H9 (cell line): ENCODE measurements around the gene ACOT2. TPM values are rescaled to one million over a fixed set of nuclear protein-coding genes. Genes with fewer than 3 reads are reported as not detected.
"Not testable (repeated sequence)": the region's sequence is repeated elsewhere in the genome, so short reads cannot be mapped to it uniquely, and the experiment has no call there.

ENCODE experiments used
- DNase-seq: peaks from one replicate; pipeline ENCODE4 v3.0.0-alpha.2; 2017
- H2AFZ ChIP-seq: one replicate; pipeline ENCODE4 v1.6.1; 2013; ENCODE audit warnings: mild to moderate bottlenecking, low read length, control low read depth, moderate library complexity
- H2AK5ac ChIP-seq: 2 replicates; pipeline ENCODE4 v1.6.1; 2013; ENCODE audit warnings: low read length, control low read depth, mixed read lengths; ENCODE audit not compliant: insufficient read length
- H2BK120ac ChIP-seq: one replicate; pipeline ENCODE4 v1.6.1; 2013; ENCODE audit warnings: low read depth, mild to moderate bottlenecking, low read length, control low read depth, inconsistent platforms; ENCODE audit not compliant: poor library complexity, severe bottlenecking
- H2BK12ac ChIP-seq: 2 replicates; pipeline ENCODE4 v1.6.1; 2013; ENCODE audit warnings: low read length, control low read depth, mixed read lengths, low read depth; ENCODE audit not compliant: insufficient read length
- H2BK15ac ChIP-seq: 2 replicates; pipeline ENCODE4 v1.6.1; 2013; ENCODE audit warnings: low read depth, low read length, control low read depth
- H2BK20ac ChIP-seq: one replicate; pipeline ENCODE4 v1.6.1; 2013; ENCODE audit warnings: low read depth, mild to moderate bottlenecking, low read length, control low read depth, inconsistent platforms; ENCODE audit not compliant: poor library complexity, severe bottlenecking
- H2BK5ac ChIP-seq: 2 replicates; pipeline ENCODE4 v1.6.1; 2013; ENCODE audit warnings: low read length, control low read depth, mixed read lengths; ENCODE audit not compliant: insufficient read length
- H3K14ac ChIP-seq: 2 replicates; pipeline ENCODE4 v1.6.1; 2013; ENCODE audit warnings: low read length, control low read depth; ENCODE audit not compliant: insufficient read depth
- H3K18ac ChIP-seq: 2 replicates; pipeline ENCODE4 v1.6.1; 2013; ENCODE audit warnings: low read depth, mild to moderate bottlenecking, mixed read lengths, low read length, control low read depth; ENCODE audit not compliant: insufficient read length
- H3K23ac ChIP-seq: 2 replicates; pipeline ENCODE4 v1.6.1; 2013; ENCODE audit warnings: low read length, control low read depth, mixed read lengths, low read depth; ENCODE audit not compliant: insufficient read length
- H3K23me2 ChIP-seq: 2 replicates; pipeline ENCODE4 v1.6.1; 2013; ENCODE audit warnings: low read depth, mild to moderate bottlenecking, mixed read lengths, low read length, control low read depth; ENCODE audit not compliant: insufficient read length, poor library complexity, severe bottlenecking
- H3K27ac ChIP-seq: 2 replicates; pipeline ENCODE4 v1.5.1; 2013; ENCODE audit warnings: low read length, control low read depth, mixed read lengths, low read depth; ENCODE audit not compliant: insufficient read length
- H3K27me3 ChIP-seq: 2 replicates; pipeline ENCODE4 v1.6.1; 2013; ENCODE audit warnings: low read length, control low read depth, inconsistent platforms; ENCODE audit not compliant: insufficient read depth
- H3K4ac ChIP-seq: 2 replicates; pipeline ENCODE4 v1.6.1; 2013; ENCODE audit warnings: low read depth, mild to moderate bottlenecking, control low read depth, inconsistent platforms, low read length, moderate library complexity
- H3K4me1 ChIP-seq: 2 replicates; pipeline ENCODE4 v1.6.1; 2013; ENCODE audit warnings: low read length, control low read depth, inconsistent platforms; ENCODE audit not compliant: insufficient read depth
- H3K4me2 ChIP-seq: 2 replicates; pipeline ENCODE4 v1.6.1; 2013; ENCODE audit warnings: low read length, control low read depth, mixed read lengths; ENCODE audit not compliant: insufficient read length, insufficient read depth
- H3K56ac ChIP-seq: 2 replicates; pipeline ENCODE4 v1.6.1; 2013; ENCODE audit warnings: low read depth, mild to moderate bottlenecking, mixed read lengths, low read length, control low read depth; ENCODE audit not compliant: insufficient read length
- H3K79me1 ChIP-seq: 2 replicates; pipeline ENCODE4 v1.6.1; 2013; ENCODE audit warnings: low read depth, mild to moderate bottlenecking, moderate library complexity, low read length, control low read depth, inconsistent platforms; ENCODE audit not compliant: insufficient read depth, poor library complexity, severe bottlenecking
- H3K79me2 ChIP-seq: 2 replicates; pipeline ENCODE4 v1.6.1; 2013; ENCODE audit warnings: low read length, control low read depth, inconsistent platforms; ENCODE audit not compliant: insufficient read depth
- H3K9ac ChIP-seq: 2 replicates; pipeline ENCODE4 v1.6.1; 2013; ENCODE audit warnings: low read length, control low read depth, mixed read lengths; ENCODE audit not compliant: insufficient read length; ENCODE audit errors: extremely low read depth
- H3K9me3 ChIP-seq: one replicate; pipeline ENCODE4 v1.6.1; 2013; ENCODE audit warnings: low read depth, low read length, inconsistent platforms; ENCODE audit not compliant: control insufficient read depth
- H3T11ph ChIP-seq: one replicate; pipeline ENCODE4 v1.6.1; 2013; ENCODE audit warnings: mild to moderate bottlenecking, low read length, control low read depth, inconsistent platforms
- H4K20me1 ChIP-seq: one replicate; pipeline ENCODE4 v1.6.1; 2013; ENCODE audit not compliant: control insufficient read depth, insufficient read length, insufficient read depth
- H4K5ac ChIP-seq: 2 replicates; pipeline ENCODE4 v1.6.1; 2013; ENCODE audit warnings: low read depth, mild to moderate bottlenecking, mixed read lengths, low read length, control low read depth; ENCODE audit not compliant: insufficient read length
- H4K8ac ChIP-seq: replicated peaks from 2 replicates; pipeline ENCODE4 v1.6.1; 2013; ENCODE audit warnings: low read length, control low read depth, mixed read lengths, low read depth; ENCODE audit not compliant: insufficient read length
- H4K91ac ChIP-seq: 2 replicates; pipeline ENCODE4 v1.6.1; 2013; ENCODE audit warnings: low read depth, mild to moderate bottlenecking, moderate library complexity, mixed read lengths, low read length, control low read depth; ENCODE audit not compliant: insufficient read length
- H3K27ac Mint-ChIP-seq, 3 experiments: 2 replicates in 2 of 3; 3 replicates in 1 of 3; pipeline ENCODE4 v1.8.0; 2020 to 2021; ENCODE audit warnings: mixed read lengths in 3 of 3, mild to moderate bottlenecking in 1 of 3, moderate library complexity in 1 of 3
- H3K27me3 Mint-ChIP-seq: 2 replicates; pipeline ENCODE4 v1.8.0; 2021; ENCODE audit warnings: low read depth, mild to moderate bottlenecking, moderate library complexity, mixed read lengths
- H3K36me3 Mint-ChIP-seq, 3 experiments: 2 replicates in 2 of 3; 3 replicates in 1 of 3; pipeline ENCODE4 v1.8.0; 2020 to 2021; ENCODE audit warnings: low read depth in 3 of 3, mixed read lengths in 3 of 3; ENCODE audit not compliant: insufficient read depth in 1 of 3
- H3K4me1 Mint-ChIP-seq, 2 experiments: 2 replicates each; pipeline ENCODE4 v1.8.0; 2020; ENCODE audit warnings: mixed read lengths in 2 of 2
- H3K4me3 Mint-ChIP-seq, 2 experiments: 2 replicates in 1 of 2; 3 replicates in 1 of 2; pipeline ENCODE4 v1.8.0; 2020 to 2021; ENCODE audit warnings: mild to moderate bottlenecking in 2 of 2, mixed read lengths in 2 of 2, moderate library complexity in 1 of 2
- H3K9me3 Mint-ChIP-seq, 2 experiments: 2 replicates in 1 of 2; 3 replicates in 1 of 2; pipeline ENCODE4 v1.8.0; 2020; ENCODE audit warnings: mild to moderate bottlenecking in 2 of 2, mixed read lengths in 2 of 2, moderate library complexity in 1 of 2
- WGBS: extraction: QIAGEN DNeasy Blood & Tissue Kit; methylation state at CpG from one replicate; pipeline ENCODE4 v1.1.7; 2013; ENCODE audit warnings: missing lambda C conversion rate, low lambda C conversion rate, mixed read lengths; ENCODE audit not compliant: insufficient read length; ENCODE audit errors: extremely low coverage; 5-methylcytosine and 5-hydroxymethylcytosine counted together
- total RNA-seq: library from RNA; stranded (reverse); gene quantifications from 2 replicates; pipeline ENCODE4 v1.2.1, GENCODE V29; 2021
- TF ChIP-seq, protein P1 (sequence below): fragments of 200-600 bp; sonication (generic); conservative IDR thresholded peaks from 3 replicates; pipeline ENCODE4 v1.8.0; 2021; ENCODE audit warnings: antibody characterized with exemption, mild to moderate bottlenecking

The ACOT2 gene
- total RNA-seq, 1 experiment from 2014 or later: 10.2 TPM

DNA sequence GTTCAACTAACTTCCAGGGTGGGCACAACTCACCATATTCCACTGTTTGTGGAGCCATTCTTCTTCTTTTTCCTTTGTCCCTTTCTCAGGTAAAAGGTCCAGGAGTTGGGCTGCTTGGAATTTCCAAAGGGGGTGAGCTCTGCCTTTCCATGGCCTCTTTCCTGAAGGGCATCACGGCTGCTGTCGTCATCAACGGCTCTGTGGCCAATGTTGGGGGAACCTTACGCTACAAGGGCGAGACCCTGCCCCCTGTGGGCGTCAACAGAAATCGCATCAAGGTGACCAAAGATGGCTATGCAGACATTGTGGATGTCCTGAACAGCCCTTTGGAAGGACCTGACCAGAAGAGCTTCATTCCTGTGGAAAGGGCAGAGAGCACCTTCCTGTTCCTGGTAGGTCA, 26.1 kb upstream of the ACOT2 start:
- TF ChIP-seq, protein P1, sequence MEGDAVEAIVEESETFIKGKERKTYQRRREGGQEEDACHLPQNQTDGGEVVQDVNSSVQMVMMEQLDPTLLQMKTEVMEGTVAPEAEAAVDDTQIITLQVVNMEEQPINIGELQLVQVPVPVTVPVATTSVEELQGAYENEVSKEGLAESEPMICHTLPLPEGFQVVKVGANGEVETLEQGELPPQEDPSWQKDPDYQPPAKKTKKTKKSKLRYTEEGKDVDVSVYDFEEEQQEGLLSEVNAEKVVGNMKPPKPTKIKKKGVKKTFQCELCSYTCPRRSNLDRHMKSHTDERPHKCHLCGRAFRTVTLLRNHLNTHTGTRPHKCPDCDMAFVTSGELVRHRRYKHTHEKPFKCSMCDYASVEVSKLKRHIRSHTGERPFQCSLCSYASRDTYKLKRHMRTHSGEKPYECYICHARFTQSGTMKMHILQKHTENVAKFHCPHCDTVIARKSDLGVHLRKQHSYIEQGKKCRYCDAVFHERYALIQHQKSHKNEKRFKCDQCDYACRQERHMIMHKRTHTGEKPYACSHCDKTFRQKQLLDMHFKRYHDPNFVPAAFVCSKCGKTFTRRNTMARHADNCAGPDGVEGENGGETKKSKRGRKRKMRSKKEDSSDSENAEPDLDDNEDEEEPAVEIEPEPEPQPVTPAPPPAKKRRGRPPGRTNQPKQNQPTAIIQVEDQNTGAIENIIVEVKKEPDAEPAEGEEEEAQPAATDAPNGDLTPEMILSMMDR: peak; percentile 44; the same call in 2 of the 3 replicates
- H3K56ac ChIP-seq, DNase-seq, H3K27me3 ChIP-seq, H3K18ac ChIP-seq, H3K4me3 Mint-ChIP-seq, H3K23ac ChIP-seq, H2BK15ac ChIP-seq, H2AFZ ChIP-seq, H3K14ac ChIP-seq, H3K79me2 ChIP-seq, H3K79me1 ChIP-seq, H2BK5ac ChIP-seq, H3K9me3 ChIP-seq, H3K4ac ChIP-seq, H3K4me1 Mint-ChIP-seq, H3T11ph ChIP-seq, H3K23me2 ChIP-seq, H4K5ac ChIP-seq, H4K91ac ChIP-seq, H2BK12ac ChIP-seq, H2BK20ac ChIP-seq, H3K4me1 ChIP-seq, H3K9me3 Mint-ChIP-seq, H3K4me2 ChIP-seq, H3K36me3 Mint-ChIP-seq, H2BK120ac ChIP-seq, H4K8ac ChIP-seq, H3K27me3 Mint-ChIP-seq, H2AK5ac ChIP-seq, H3K27ac ChIP-seq, H3K9ac ChIP-seq, H3K27ac Mint-ChIP-seq, H4K20me1 ChIP-seq: not testable (repeated sequence)
- no CpG with 5 or more reads among the region's 7 CpGs for WGBS

DNA sequence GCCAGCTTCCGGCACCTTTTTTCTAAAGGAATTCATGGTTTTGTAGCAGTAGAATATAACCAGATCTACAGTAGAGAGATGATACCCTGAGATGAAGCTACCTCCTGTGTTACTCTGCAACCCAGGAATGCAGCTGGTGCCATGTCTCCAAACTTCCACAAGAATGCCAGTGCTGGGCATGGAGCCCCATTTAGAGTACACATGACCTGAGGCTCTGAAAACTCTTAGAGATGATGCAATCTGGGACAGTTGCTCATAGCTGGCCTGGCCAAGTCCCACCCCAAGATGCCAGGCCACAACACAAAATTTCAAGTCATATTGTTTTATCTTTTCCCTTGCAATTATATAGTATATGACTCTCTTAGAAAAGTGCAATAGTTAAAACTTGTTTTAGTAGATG, 23.7 kb upstream of the ACOT2 start:
- not testable (repeated sequence) for H3K9ac ChIP-seq, H4K20me1 ChIP-seq, H3K18ac ChIP-seq, H2BK5ac ChIP-seq, H2BK120ac ChIP-seq, H3K9me3 ChIP-seq, H3K56ac ChIP-seq, H3K27me3 ChIP-seq, H3K4me3 Mint-ChIP-seq, DNase-seq, H3K36me3 Mint-ChIP-seq, H3K4me1 ChIP-seq, H4K5ac ChIP-seq, H2BK15ac ChIP-seq, H3K4me2 ChIP-seq, H3K27ac Mint-ChIP-seq, H3K27me3 Mint-ChIP-seq, H3K27ac ChIP-seq, H4K91ac ChIP-seq, H3K79me2 ChIP-seq, H3K9me3 Mint-ChIP-seq, H3K79me1 ChIP-seq, H4K8ac ChIP-seq, H2AK5ac ChIP-seq, H2BK12ac ChIP-seq, H3K23me2 ChIP-seq, H3K23ac ChIP-seq, H3T11ph ChIP-seq, H2BK20ac ChIP-seq, H3K14ac ChIP-seq, H3K4ac ChIP-seq, H3K4me1 Mint-ChIP-seq, H2AFZ ChIP-seq
- WGBS: no CpG with 5 or more reads among the region's 1 CpG
